Neuronal stem cell (in vitro differentiated cells): ENCODE measurements around the gene SELENOM.

ENCODE experiments used
- DNase-seq: peaks from one replicate; pipeline ENCODE4 v3.0.0-alpha.2; 2013; ENCODE audit warnings: low spot score
- H2AFZ ChIP-seq: one replicate; pipeline ENCODE4 v1.6.1; 2013; ENCODE audit warnings: mild to moderate bottlenecking, low read length, inconsistent platforms
- H2AK5ac ChIP-seq: 2 replicates; pipeline ENCODE4 v1.6.1; 2013; ENCODE audit warnings: low read depth, mild to moderate bottlenecking, inconsistent platforms, low read length, moderate library complexity, mixed read lengths
- H2BK120ac ChIP-seq: 2 replicates; pipeline ENCODE4 v1.6.1; 2013; ENCODE audit warnings: low read depth, mild to moderate bottlenecking, inconsistent platforms, low read length, moderate library complexity, mixed read lengths
- H2BK12ac ChIP-seq: one replicate; pipeline ENCODE4 v1.6.1; 2013; ENCODE audit warnings: low read length, inconsistent platforms
- H2BK15ac ChIP-seq: 2 replicates; pipeline ENCODE4 v1.6.1; 2013; ENCODE audit warnings: mild to moderate bottlenecking, low read length, inconsistent platforms, mixed read lengths
- H2BK5ac ChIP-seq: one replicate; pipeline ENCODE4 v1.6.1; 2013; ENCODE audit warnings: inconsistent platforms, mild to moderate bottlenecking, low read length, moderate library complexity
- H3K14ac ChIP-seq: one replicate; pipeline ENCODE4 v1.6.1; 2013; ENCODE audit warnings: low read length, inconsistent platforms
- H3K18ac ChIP-seq: 2 replicates; pipeline ENCODE4 v1.6.1; 2013; ENCODE audit warnings: low read length, inconsistent platforms
- H3K23ac ChIP-seq: 2 replicates; pipeline ENCODE4 v1.6.1; 2013; ENCODE audit warnings: low read depth, mild to moderate bottlenecking, mixed read lengths, low read length, inconsistent platforms; ENCODE audit not compliant: poor library complexity
- H3K27ac ChIP-seq: replicated peaks from 3 replicates; pipeline ENCODE4 v1.5.1; 2013; ENCODE audit warnings: low read length, inconsistent platforms
- H3K27me3 ChIP-seq, 3 experiments: 2 replicates each; pipeline ENCODE4 v1.6.1; 2013; ENCODE audit warnings: low read length in 3 of 3, mild to moderate bottlenecking in 2 of 3, inconsistent platforms in 1 of 3, low read depth in 1 of 3, mixed read lengths in 1 of 3, moderate library complexity in 1 of 3; ENCODE audit not compliant: control insufficient read depth in 3 of 3, insufficient read depth in 3 of 3
- H3K36me3 ChIP-seq, 2 donors: replicated peaks in 1 of 2; 2 replicates each; pipeline ENCODE4 v1.6.1; 2013; ENCODE audit warnings: low read length in 2 of 2; ENCODE audit not compliant: control insufficient read depth in 2 of 2, insufficient read depth in 2 of 2
- H3K4ac ChIP-seq: 2 replicates; pipeline ENCODE4 v1.6.1; 2013; ENCODE audit warnings: inconsistent platforms, mild to moderate bottlenecking, low read length, moderate library complexity
- H3K4me1 ChIP-seq, 2 donors: 1 replicate in 1 of 2; 2 replicates in 1 of 2; pipeline ENCODE4 v1.6.1; 2013; ENCODE audit warnings: low read length in 2 of 2, low read depth in 1 of 2; ENCODE audit not compliant: control insufficient read depth in 2 of 2, insufficient read depth in 1 of 2
- H3K4me2 ChIP-seq: one replicate; pipeline ENCODE4 v1.6.1; 2013; ENCODE audit warnings: mild to moderate bottlenecking, low read length, inconsistent platforms; ENCODE audit not compliant: insufficient read depth, poor library complexity, severe bottlenecking
- H3K4me3 ChIP-seq, 2 donors: 2 replicates each; pipeline ENCODE4 v1.5.1; 2013; ENCODE audit warnings: low read length in 2 of 2, mild to moderate bottlenecking in 2 of 2, inconsistent platforms in 1 of 2, moderate library complexity in 1 of 2
- H3K79me1 ChIP-seq: one replicate; pipeline ENCODE4 v1.6.1; 2013; ENCODE audit warnings: low read depth, mild to moderate bottlenecking, inconsistent platforms, low read length, moderate library complexity
- H3K9ac ChIP-seq: one replicate; pipeline ENCODE4 v1.6.1; 2013; ENCODE audit warnings: mild to moderate bottlenecking, low read depth, low read length, inconsistent platforms; ENCODE audit not compliant: poor library complexity
- H3K9me3 ChIP-seq, 2 donors: replicated peaks in 1 of 2; 2 replicates each; pipeline versions ENCODE3 to v1.6.1; 2013; ENCODE audit warnings: low read length in 2 of 2, mild to moderate bottlenecking in 2 of 2, inconsistent platforms in 1 of 2, low read depth in 1 of 2, mixed read lengths in 1 of 2, moderate library complexity in 1 of 2; ENCODE audit not compliant: control insufficient read depth in 2 of 2, insufficient read depth in 1 of 2
- H4K8ac ChIP-seq: one replicate; pipeline ENCODE4 v1.6.1; 2013; ENCODE audit warnings: low read depth, mild to moderate bottlenecking, inconsistent platforms, low read length, moderate library complexity
- H4K91ac ChIP-seq: one replicate; pipeline ENCODE4 v1.6.1; 2013; ENCODE audit warnings: low read length, low read depth, mild to moderate bottlenecking, inconsistent platforms; ENCODE audit not compliant: poor library complexity
- WGBS, 2 donors: extraction: QIAGEN DNeasy Blood & Tissue Kit; methylation state at CpG; one replicate each; pipeline ENCODE4 v1.1.7; 2013; ENCODE audit warnings: missing lambda C conversion rate in 2 of 2, mixed read lengths in 1 of 2; ENCODE audit not compliant: insufficient read length in 2 of 2, insufficient replicate concordance in 1 of 2; ENCODE audit errors: extremely low coverage in 2 of 2; 5-methylcytosine and 5-hydroxymethylcytosine counted together

Gene SELENOM

DNA sequence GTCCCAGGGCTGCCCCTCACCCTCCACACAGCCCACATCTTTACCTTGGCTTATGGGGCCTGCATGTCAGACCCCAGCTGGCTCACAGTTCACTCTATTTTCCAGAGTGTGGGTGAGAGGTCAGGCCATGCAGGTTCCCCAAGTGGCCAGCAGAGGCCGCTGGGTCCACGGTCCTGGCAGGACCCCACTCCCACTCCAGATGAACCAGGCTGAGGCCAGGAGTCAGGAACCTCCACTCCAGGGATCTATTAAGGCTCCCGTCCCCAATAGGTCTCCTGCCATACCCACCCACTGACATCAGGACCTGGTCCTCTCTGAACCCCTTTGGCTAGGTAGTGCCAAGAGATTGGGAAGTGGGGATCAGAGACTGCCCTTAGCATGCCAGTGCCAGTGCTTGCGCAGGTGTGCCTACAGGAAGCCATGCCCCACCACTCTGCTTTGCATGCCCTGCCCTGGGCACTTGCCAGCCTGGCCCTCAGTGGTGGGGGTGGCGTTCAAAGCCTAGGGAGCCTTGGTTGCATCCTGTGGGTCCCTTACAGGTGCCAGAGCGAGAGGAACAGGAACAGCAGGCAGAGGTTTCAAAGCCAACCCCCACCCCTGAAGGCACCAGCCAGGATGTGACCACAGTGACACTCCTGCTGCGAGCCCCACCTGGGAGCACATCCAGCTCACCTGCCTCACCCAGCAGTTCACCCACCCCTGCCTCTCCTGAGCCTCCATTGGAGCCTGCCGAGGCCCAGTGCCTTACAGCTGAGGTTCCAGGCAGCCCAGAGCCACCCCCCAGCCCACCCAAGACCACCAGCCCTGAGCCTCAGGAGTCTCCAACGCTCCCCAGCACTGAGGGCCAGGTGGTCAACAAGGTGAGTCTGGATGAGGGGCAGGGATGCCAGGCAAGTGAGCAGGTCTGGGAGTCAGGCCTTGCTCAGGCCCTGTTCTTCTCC lies 17.9 kb downstream of the SELENOM start:
- DNase-seq = no peak
- no peak overlapping the region for H2AFZ ChIP-seq
- H4K91ac ChIP-seq = peak overlapping the region; percentile 86
- no peak overlapping the region for H3K18ac ChIP-seq
- H3K9ac ChIP-seq = peak overlapping the region; percentile 50
- no peaks in the 10 kb centered on the region for H3K9me3 ChIP-seq
- H3K14ac ChIP-seq = no peak overlapping the region
- H2AK5ac ChIP-seq = peak overlapping the region; percentile 32
- H2BK5ac ChIP-seq = peak overlapping the region; percentile 70
- H3K4me2 ChIP-seq = no peak overlapping the region
- H3K27ac ChIP-seq = no peak overlapping the region
- no peak overlapping the region for H4K8ac ChIP-seq
- no peak overlapping the region for H3K4ac ChIP-seq
- no peak overlapping the region for H3K4me3 ChIP-seq
- no peak overlapping the region for H2BK120ac ChIP-seq
- peaks cover 21 to 48% of the 10 kb centered on the region in 2 donors for H3K36me3 ChIP-seq
- peaks cover 0 to 7% of the 10 kb centered on the region in 2 donors for H3K4me1 ChIP-seq
- peak overlapping the region; percentile 5 for H2BK15ac ChIP-seq
- WGBS, 2 donors = no CpG with 5 or more reads among the region's 9 CpGs
- no peaks in the 10 kb centered on the region for H3K79me1 ChIP-seq
- H2BK12ac ChIP-seq = no peak overlapping the region
- H3K27me3 ChIP-seq = no peaks in the 10 kb centered on the region
- no peak overlapping the region for H3K23ac ChIP-seq

DNA sequence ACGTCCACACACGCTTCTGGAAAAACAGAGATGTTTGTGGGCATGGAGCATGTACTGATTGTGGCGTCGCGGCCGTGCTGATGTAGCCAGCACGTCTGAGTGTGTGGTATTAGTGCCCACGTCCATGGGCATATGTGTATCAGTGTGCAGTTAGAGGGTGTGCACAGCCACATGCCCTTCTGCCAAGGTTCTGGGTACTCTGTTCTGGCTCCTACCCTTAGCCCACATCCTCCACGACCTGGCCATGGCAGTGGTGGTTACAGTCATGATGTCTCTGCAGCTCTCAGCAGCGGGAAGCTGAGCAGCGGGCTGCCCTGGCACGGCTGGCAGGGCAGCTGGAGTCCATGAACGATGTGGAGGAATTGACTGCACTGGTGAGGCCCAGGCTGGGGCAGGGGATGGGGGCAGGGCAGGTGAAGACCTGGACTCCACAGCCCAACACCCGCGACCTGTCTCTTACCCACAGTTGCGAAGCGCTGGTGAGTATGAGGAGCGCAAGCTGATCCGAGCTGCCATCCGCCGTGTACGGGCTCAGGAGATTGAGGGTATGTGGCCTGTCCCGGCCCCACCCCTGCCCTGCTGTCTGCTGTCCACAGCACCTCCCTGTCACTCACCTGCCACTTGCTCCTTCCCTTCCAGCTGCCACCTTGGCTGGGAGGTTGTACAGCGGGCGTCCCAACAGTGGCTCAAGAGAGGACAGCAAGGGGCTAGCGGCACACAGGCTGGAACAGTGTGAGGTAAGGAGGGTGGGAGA lies 19.0 kb downstream of the SELENOM start:
- no peaks in the 10 kb centered on the region for H3K27me3 ChIP-seq
- no CpG with 5 or more reads among the region's 26 CpGs for WGBS, 2 donors

DNA sequence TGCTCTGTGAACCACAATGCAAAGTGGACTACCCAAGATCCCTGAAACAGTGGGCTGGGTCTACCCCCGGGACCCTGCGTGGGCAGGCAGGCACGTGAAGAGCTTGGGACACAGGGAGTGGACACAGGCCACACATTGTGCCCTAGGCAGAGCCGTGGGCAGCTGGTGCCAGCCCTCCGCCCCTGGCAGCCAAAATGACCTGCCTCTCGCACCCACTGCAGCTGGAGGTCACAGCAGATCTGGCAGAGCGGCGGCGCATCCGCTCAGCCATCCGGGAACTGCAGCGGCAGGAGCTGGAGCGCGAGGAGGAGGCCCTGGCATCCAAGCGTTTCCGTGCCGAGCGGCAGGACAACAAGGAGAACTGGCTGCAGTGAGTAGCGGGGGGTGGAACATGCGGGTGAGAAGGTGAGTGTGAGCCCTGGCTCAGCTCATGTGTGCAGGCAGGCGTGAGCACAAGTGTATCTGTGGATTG lies 19.6 kb downstream of the SELENOM start:
- Histone ChIP-seq H3K4ac (peak overlapping the region; percentile 28), H4K8ac (no peak overlapping the region), H2BK120ac (no peak overlapping the region), H3K27ac (no peak overlapping the region), H3K14ac (no peak overlapping the region), H3K9me3 (no peaks in the 10 kb centered on the region), H2BK15ac (no peak overlapping the region), H3K18ac (no peak overlapping the region), H3K36me3 (peaks cover 18 to 43% of the 10 kb centered on the region in 2 donors), H3K23ac (peak overlapping the region; percentile 38), H3K4me3 (no peak overlapping the region), H2AFZ (no peak overlapping the region), H3K27me3 (no peaks in the 10 kb centered on the region), H3K4me2 (no peak overlapping the region), H2BK12ac (no peak overlapping the region), H2AK5ac (no peak overlapping the region), H3K4me1 (peaks cover 0 to 14% of the 10 kb centered on the region in 2 donors), H3K79me1 (peaks cover 3% of the 10 kb centered on the region), H2BK5ac (no peak overlapping the region), H3K9ac (peak overlapping the region; percentile 52), H4K91ac (peak overlapping the region; percentile 16)
- no CpG with 5 or more reads among the region's 21 CpGs for WGBS, 2 donors
- no peak for DNase-seq

More for the DNA sequence above, 19.0 kb downstream of the SELENOM start:
- no peak overlapping the region for H3K4me3 ChIP-seq
- no peak overlapping the region for H3K14ac ChIP-seq
- no peak overlapping the region for H4K8ac ChIP-seq
- H2AFZ ChIP-seq = no peak overlapping the region
- H3K23ac ChIP-seq = peak overlapping the region; percentile 38
- H3K79me1 ChIP-seq = peaks cover 3% of the 10 kb centered on the region
- H3K9me3 ChIP-seq = no peaks in the 10 kb centered on the region
- no peak overlapping the region for H2BK120ac ChIP-seq
- H3K4me2 ChIP-seq = no peak overlapping the region
- no peak overlapping the region for H3K27ac ChIP-seq
- no peak overlapping the region for H2AK5ac ChIP-seq
- H3K9ac ChIP-seq = peak overlapping the region; percentile 52
- peaks cover 21 to 45% of the 10 kb centered on the region in 2 donors for H3K36me3 ChIP-seq
- H3K18ac ChIP-seq = no peak overlapping the region
- no peak for DNase-seq
- peak overlapping the region; percentile 28 for H3K4ac ChIP-seq
- peak overlapping the region; percentile 14 for H2BK12ac ChIP-seq
- peak overlapping the region; percentile 16 for H4K91ac ChIP-seq
- H2BK5ac ChIP-seq = no peak overlapping the region
- no peak overlapping the region for H2BK15ac ChIP-seq
- H3K4me1 ChIP-seq = peaks cover 0 to 14% of the 10 kb centered on the region in 2 donors
